ENCODE data around the gene NRP2. TPM values are rescaled to one million over a fixed set of nuclear protein-coding genes. Genes with fewer than 3 reads are reported as not detected.

The NRP2 gene
- total and polyA plus RNA-seq, 2 donors (not counting 1 experiment from before 2014, with no cell fraction given) = 1.8 to 6.8 TPM

DNA sequence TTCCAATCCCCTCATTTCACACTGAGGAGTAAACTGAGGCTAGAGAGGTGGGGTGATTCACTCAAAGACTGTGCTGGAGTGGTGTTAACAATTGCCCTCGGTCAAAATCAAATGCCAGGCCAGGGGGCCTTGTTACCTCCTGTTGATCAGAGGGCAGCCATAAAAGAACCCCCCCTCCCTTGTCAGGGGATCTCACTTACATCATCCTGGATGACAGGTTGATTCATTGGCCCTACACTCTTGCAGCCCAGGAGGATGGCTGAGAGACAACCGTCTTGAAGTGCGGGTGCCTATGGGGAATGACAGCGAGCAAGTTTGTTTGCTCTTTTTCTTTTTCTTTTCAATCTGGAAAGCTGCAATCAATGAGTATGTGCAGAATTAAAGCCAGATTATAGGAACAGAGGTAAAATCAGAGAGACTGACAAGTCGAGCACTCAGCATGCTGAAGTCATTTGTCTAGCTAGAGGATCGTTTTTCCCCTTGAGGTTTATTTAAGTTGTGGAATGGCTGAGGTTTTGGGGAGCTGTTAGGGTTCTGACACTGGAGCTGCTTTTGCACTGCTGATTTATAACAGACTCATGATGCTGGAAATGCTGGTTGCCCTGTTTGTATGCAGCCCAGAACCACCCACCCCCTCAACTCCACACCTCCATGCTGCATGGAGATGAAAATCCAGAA is 26.4 kb upstream of the NRP2 start:
- H3K27me3 Mint-ChIP-seq = peaks cover 33% of the 10 kb centered on the region
- no peaks in the 10 kb centered on the region for H3K79me2 ChIP-seq (ENCODE audit: control insufficient read depth, insufficient read depth, low read length)
- no peak for TF ChIP-seq EZH2 (IDR thresholded peaks at IDR 0.05; ENCODE audit: borderline replicate concordance, insufficient read depth, low read depth, low read length, poor library complexity, severe bottlenecking)
- TF ChIP-seq, protein P1, sequence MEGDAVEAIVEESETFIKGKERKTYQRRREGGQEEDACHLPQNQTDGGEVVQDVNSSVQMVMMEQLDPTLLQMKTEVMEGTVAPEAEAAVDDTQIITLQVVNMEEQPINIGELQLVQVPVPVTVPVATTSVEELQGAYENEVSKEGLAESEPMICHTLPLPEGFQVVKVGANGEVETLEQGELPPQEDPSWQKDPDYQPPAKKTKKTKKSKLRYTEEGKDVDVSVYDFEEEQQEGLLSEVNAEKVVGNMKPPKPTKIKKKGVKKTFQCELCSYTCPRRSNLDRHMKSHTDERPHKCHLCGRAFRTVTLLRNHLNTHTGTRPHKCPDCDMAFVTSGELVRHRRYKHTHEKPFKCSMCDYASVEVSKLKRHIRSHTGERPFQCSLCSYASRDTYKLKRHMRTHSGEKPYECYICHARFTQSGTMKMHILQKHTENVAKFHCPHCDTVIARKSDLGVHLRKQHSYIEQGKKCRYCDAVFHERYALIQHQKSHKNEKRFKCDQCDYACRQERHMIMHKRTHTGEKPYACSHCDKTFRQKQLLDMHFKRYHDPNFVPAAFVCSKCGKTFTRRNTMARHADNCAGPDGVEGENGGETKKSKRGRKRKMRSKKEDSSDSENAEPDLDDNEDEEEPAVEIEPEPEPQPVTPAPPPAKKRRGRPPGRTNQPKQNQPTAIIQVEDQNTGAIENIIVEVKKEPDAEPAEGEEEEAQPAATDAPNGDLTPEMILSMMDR (IDR thresholded peaks at IDR 0.05) = no peak
- H3K27me3 ChIP-seq (replicated peaks in 1 of 4; ENCODE audit: control extremely low read depth in 1 of 4, control insufficient read depth in 3 of 4, insufficient read depth in 4 of 4, low read length in 3 of 4) = peaks cover 0 to 5% (median 2%) of the 10 kb centered on the region in 4 experiments
- ATAC-seq (ENCODE audit: low read depth) = no peak
- WGBS (ENCODE audit: insufficient coverage) = 92% methylated on average over 5 of the region's 6 CpGs
- no peak overlapping the region for H2AFZ ChIP-seq (ENCODE audit: insufficient read depth, low read depth, low read length, poor library complexity, severe bottlenecking)
- no peak overlapping the region for H3K9ac ChIP-seq (ENCODE audit: low read length)
- H3K9me3 ChIP-seq (ENCODE audit: control extremely low read depth in 1 of 3, control insufficient read depth in 2 of 3, insufficient read depth in 1 of 3, low read length in 2 of 3) = no peaks in the 10 kb centered on the region
- peaks cover 10 to 15% of the 10 kb centered on the region in 2 donors for H3K4me1 ChIP-seq (ENCODE audit: control insufficient read depth in 2 of 2, insufficient read depth in 2 of 2, low read length in 2 of 2)
- H3K4me1 Mint-ChIP-seq = peaks cover 18% of the 10 kb centered on the region
- H3K27ac ChIP-seq (ENCODE audit: low read length in 2 of 2) = no peak overlapping the region
- H3K36me3 ChIP-seq (replicated peaks in 1 of 2; ENCODE audit: control extremely low read depth in 1 of 2, control insufficient read depth in 1 of 2, extremely low read depth in 1 of 2, insufficient read depth in 2 of 2, low read length in 1 of 2) = no peaks in the 10 kb centered on the region
- no peak overlapping the region for H3K27ac Mint-ChIP-seq
- H4K20me1 ChIP-seq (ENCODE audit: control insufficient read depth, insufficient read depth, low read length, poor library complexity, severe bottlenecking) = no peaks in the 10 kb centered on the region
- ChIA-PET POLR2A (no interaction called here), CTCF (no interaction called here)
- DNase-seq = no peak
- no peak overlapping the region for H3K4me2 ChIP-seq (replicated peaks; ENCODE audit: low read depth, low read length, poor library complexity, severe bottlenecking)
- no peak overlapping the region for H3K4me3 ChIP-seq (ENCODE audit: control extremely low read depth in 1 of 5, extremely low read depth in 1 of 5, insufficient read depth in 1 of 5, low read depth in 2 of 5, low read length in 4 of 5)
- no peaks in the 10 kb centered on the region for H3K9me3 Mint-ChIP-seq (ENCODE audit: insufficient read depth)
- intact Hi-C loops (cut with micrococcal nuclease) = no loop called here
- H3K4me3 Mint-ChIP-seq = no peak overlapping the region

DNA sequence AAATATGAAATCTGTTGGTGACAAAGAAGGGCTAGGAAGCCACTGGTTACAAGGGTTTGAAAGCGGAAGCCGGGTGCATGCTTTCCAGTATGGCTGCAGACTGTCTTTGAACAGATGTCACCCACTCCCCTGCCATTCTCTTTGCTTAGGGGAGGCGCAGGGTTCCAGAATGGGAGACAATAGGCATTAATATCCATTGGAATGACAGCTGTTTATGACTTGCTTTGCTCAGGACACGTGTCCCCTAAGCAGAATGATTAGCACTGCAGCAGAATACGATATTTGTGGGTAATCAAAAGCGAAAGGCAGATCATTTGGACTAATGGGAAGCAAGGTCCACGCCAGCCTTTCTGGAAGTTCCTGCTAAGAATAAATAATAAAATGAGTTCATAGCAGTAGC is 25.8 kb upstream of the NRP2 start:
- Mint-ChIP-seq H3K4me1 (peaks cover 23% of the 10 kb centered on the region), H3K4me3 (no peak overlapping the region), H3K9me3 (ENCODE audit: insufficient read depth) (no peaks in the 10 kb centered on the region), H3K27ac (no peak overlapping the region), H3K27me3 (peaks cover 29% of the 10 kb centered on the region)
- Histone ChIP-seq H3K79me2 (ENCODE audit: control insufficient read depth, insufficient read depth, low read length) (no peaks in the 10 kb centered on the region), H3K4me2 (replicated peaks; ENCODE audit: low read depth, low read length, poor library complexity, severe bottlenecking) (no peak overlapping the region), H4K20me1 (ENCODE audit: control insufficient read depth, insufficient read depth, low read length, poor library complexity, severe bottlenecking) (no peaks in the 10 kb centered on the region), H3K36me3 (replicated peaks in 1 of 2; ENCODE audit: control extremely low read depth in 1 of 2, control insufficient read depth in 1 of 2, extremely low read depth in 1 of 2, insufficient read depth in 2 of 2, low read length in 1 of 2) (no peaks in the 10 kb centered on the region), H2AFZ (ENCODE audit: insufficient read depth, low read depth, low read length, poor library complexity, severe bottlenecking) (no peak overlapping the region), H3K9ac (ENCODE audit: low read length) (no peak overlapping the region), H3K4me3 (ENCODE audit: control extremely low read depth in 1 of 5, extremely low read depth in 1 of 5, insufficient read depth in 1 of 5, low read depth in 2 of 5, low read length in 4 of 5) (no peak overlapping the region), H3K27ac (ENCODE audit: low read length in 2 of 2) (no peak overlapping the region), H3K4me1 (ENCODE audit: control insufficient read depth in 2 of 2, insufficient read depth in 2 of 2, low read length in 2 of 2) (peaks cover 15 to 20% of the 10 kb centered on the region in 2 donors), H3K9me3 (ENCODE audit: control extremely low read depth in 1 of 3, control insufficient read depth in 2 of 3, insufficient read depth in 1 of 3, low read length in 2 of 3) (no peaks in the 10 kb centered on the region), H3K27me3 (replicated peaks in 1 of 4; ENCODE audit: control extremely low read depth in 1 of 4, control insufficient read depth in 3 of 4, insufficient read depth in 4 of 4, low read length in 3 of 4) (peaks cover 0 to 5% (median 2%) of the 10 kb centered on the region in 4 experiments)
- no peak for ATAC-seq (ENCODE audit: low read depth)
- intact Hi-C loops (cut with micrococcal nuclease) = no loop called here
- ChIA-PET POLR2A (no interaction called here), CTCF (no interaction called here)
- no peak for DNase-seq
- TF ChIP-seq EZH2 (IDR thresholded peaks at IDR 0.05; ENCODE audit: borderline replicate concordance, insufficient read depth, low read depth, low read length, poor library complexity, severe bottlenecking) = no peak
- TF ChIP-seq, protein P1 (IDR thresholded peaks at IDR 0.05) = no peak
- 94% methylated on average over 6 of the region's 7 CpGs for WGBS (ENCODE audit: insufficient coverage)

Measured in B cell (primary cell).